ENCODE results near the gene TRMT112.
A peak's percentile ranks its signal among the peaks of the same experiment; 100 is the strongest.

DNA sequence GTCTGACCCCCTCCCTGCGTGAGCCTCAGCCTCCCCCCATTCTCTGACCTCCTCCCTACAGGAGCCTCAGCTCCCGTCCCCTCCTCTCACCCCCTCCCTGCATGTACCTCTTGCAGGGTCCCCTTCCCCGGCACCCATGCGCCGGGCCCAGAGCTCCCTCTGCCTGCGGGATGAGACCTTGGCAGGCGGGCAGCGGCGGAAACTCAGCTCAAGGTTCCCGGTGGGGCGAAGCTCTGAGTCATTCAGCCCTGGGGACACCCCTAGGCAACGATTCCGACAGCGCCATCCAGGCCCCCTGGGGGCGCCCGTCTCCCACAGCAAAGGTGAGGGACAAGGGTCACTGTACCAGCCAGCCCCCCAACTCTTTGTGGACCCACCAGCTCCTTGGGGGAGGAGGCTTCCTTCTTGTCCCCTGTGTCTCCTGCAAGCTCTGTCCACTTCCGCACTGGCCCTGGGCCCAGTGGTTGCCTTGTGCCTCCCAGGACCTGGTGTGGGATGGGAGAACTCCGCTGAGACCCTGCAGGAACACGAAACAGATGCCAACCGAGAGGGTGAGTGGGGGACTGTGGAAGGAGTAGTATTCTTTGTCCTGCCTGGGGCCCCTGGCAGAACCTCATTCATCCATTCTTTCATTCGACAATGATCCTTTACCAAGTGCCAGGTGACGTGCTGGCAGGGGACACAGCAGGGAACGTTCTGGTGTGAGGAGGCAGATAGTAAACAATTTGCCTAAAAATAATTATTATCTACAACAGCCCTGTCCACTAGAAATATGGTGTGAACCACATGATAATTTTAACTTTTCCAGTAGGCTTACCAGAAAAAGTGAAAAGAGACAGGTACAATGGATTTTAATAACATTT is 38.0 kb upstream of the TRMT112 start:
- TF ChIP-seq, protein P1, sequence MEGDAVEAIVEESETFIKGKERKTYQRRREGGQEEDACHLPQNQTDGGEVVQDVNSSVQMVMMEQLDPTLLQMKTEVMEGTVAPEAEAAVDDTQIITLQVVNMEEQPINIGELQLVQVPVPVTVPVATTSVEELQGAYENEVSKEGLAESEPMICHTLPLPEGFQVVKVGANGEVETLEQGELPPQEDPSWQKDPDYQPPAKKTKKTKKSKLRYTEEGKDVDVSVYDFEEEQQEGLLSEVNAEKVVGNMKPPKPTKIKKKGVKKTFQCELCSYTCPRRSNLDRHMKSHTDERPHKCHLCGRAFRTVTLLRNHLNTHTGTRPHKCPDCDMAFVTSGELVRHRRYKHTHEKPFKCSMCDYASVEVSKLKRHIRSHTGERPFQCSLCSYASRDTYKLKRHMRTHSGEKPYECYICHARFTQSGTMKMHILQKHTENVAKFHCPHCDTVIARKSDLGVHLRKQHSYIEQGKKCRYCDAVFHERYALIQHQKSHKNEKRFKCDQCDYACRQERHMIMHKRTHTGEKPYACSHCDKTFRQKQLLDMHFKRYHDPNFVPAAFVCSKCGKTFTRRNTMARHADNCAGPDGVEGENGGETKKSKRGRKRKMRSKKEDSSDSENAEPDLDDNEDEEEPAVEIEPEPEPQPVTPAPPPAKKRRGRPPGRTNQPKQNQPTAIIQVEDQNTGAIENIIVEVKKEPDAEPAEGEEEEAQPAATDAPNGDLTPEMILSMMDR (IDR thresholded peaks at IDR 0.05): peak; percentile 23 to 88 (median 70)
- no peak for TF ChIP-seq POLR2A (IDR thresholded peaks at IDR 0.05)
